HFFc6 (cell line): ENCODE results near the gene CAPN10. TPM values are rescaled to one million over a fixed set of nuclear protein-coding genes. Genes with fewer than 3 reads are reported as not detected.

Source experiments
- DNase-seq: peaks from one replicate; pipeline ENCODE4 v3.0.0-alpha.2; 2018
- H3K27ac Mint-ChIP-seq: 2 replicates; pipeline ENCODE4 v1.8.0; 2020; ENCODE audit warnings: mild to moderate bottlenecking, mixed read lengths
- H3K27me3 Mint-ChIP-seq: 2 replicates; pipeline ENCODE4 v1.8.0; 2021; ENCODE audit warnings: mild to moderate bottlenecking, moderate library complexity, mixed read lengths; ENCODE audit not compliant: insufficient read depth
- H3K36me3 Mint-ChIP-seq: 2 replicates; pipeline ENCODE4 v1.8.0; 2021; ENCODE audit warnings: low read depth, mixed read lengths
- H3K4me1 Mint-ChIP-seq: 2 replicates; pipeline ENCODE4 v1.8.0; 2020; ENCODE audit warnings: low read depth, mixed read lengths
- H3K4me3 Mint-ChIP-seq: 2 replicates; pipeline ENCODE4 v1.8.0; 2020; ENCODE audit warnings: mild to moderate bottlenecking, moderate library complexity, mixed read lengths
- H3K9me3 Mint-ChIP-seq: 2 replicates; pipeline ENCODE4 v1.8.0; 2020; ENCODE audit warnings: mild to moderate bottlenecking, mixed read lengths
- total RNA-seq, 6 experiments: library from RNA; stranded (reverse); fragmentation: NEBNext Ultra II Directional; extraction: Animal tissue kit (Norgen Biotek cat#: 25700); gene quantifications; 2 replicates in 1 of 6; 3 replicates in 5 of 6; pipeline ENCODE4 v1.2.3, GENCODE V29; 2021
- TF ChIP-seq, protein P1 (sequence below): fragments of 200-600 bp; sonication (generic); IDR thresholded peaks from 2 replicates; pipeline ENCODE4 v1.5.0; 2021; ENCODE audit warnings: antibody characterized with exemption, mild to moderate bottlenecking

Gene CAPN10
- total RNA-seq, 6 experiments from 2014 or later = 13.9 to 20.5 (median 15.0) TPM

DNA sequence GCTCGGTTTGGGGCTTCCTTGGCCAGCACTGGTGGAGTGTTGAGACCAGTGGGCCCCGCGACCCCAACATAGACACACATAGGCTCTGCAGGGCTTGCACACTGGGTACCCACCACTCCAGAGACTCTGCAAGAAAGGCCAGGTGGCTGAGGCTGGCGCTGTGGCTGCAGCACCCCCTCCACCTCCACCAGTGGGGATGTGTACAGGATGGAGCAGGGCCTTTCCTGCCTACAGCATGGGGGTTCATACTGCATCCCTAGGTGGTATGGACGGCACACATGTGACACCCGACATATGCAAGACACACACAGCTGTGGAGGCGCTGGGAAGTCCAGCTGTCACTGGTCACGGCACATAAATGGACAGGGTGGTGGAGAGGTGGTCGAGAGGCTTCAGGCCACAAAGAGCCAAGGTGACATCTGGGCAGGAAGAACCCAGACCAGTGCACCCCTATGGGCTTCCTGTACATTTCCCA is 17.0 kb upstream of the CAPN10 start:
- Mint-ChIP-seq H3K36me3 (no peaks in the 10 kb centered on the region), H3K9me3 (no peaks in the 10 kb centered on the region), H3K4me1 (peaks cover 34% of the 10 kb centered on the region), H3K27me3 (peaks cover 2% of the 10 kb centered on the region; the same call in 1 of the 2 replicates), H3K4me3 (peak overlapping the region; percentile 79), H3K27ac (no peak overlapping the region)
- TF ChIP-seq, protein P1, sequence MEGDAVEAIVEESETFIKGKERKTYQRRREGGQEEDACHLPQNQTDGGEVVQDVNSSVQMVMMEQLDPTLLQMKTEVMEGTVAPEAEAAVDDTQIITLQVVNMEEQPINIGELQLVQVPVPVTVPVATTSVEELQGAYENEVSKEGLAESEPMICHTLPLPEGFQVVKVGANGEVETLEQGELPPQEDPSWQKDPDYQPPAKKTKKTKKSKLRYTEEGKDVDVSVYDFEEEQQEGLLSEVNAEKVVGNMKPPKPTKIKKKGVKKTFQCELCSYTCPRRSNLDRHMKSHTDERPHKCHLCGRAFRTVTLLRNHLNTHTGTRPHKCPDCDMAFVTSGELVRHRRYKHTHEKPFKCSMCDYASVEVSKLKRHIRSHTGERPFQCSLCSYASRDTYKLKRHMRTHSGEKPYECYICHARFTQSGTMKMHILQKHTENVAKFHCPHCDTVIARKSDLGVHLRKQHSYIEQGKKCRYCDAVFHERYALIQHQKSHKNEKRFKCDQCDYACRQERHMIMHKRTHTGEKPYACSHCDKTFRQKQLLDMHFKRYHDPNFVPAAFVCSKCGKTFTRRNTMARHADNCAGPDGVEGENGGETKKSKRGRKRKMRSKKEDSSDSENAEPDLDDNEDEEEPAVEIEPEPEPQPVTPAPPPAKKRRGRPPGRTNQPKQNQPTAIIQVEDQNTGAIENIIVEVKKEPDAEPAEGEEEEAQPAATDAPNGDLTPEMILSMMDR = no peak
- no peak for DNase-seq

DNA sequence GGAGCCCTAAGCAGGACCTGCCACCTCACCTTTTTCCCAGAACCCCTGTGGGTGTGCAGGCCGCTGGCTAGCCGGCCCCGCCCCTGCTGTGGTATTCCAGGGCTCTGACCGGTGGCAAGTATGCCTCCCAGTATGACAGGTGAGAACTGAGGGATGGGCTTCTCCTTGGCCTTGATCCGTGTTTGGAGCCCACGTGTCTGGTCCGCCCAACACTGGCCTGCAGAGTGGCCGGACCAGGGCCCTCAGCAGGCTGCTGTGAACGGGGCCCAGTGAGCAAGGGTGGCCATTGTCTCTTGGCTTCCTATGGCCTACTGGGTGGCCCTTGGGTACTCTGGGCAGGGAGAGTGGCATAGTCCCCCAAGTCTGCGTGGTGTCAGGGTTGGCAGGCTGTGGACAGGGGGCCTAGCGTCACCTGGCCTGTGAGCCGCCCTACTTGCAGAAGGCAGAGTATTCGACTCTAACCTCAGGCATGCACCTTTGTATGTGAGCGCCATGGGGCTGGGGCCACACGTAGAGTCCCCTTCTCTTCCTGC is 16.5 kb upstream of the CAPN10 start:
- Mint-ChIP-seq H3K36me3 (no peaks in the 10 kb centered on the region), H3K9me3 (no peaks in the 10 kb centered on the region), H3K27me3 (peaks cover 2% of the 10 kb centered on the region; the same call in 1 of the 2 replicates), H3K4me1 (peaks cover 29% of the 10 kb centered on the region), H3K4me3 (no peak overlapping the region), H3K27ac (no peak overlapping the region)
- TF ChIP-seq, protein P1 = no peak
- DNase-seq = no peak

- TF ChIP-seq, protein P1 = no peak
- Mint-ChIP-seq H3K9me3 (no peaks in the 10 kb centered on the region), H3K27ac (no peak overlapping the region), H3K36me3 (no peaks in the 10 kb centered on the region), H3K4me3 (no peak overlapping the region), H3K4me1 (peaks cover 22% of the 10 kb centered on the region), H3K27me3 (peaks cover 2% of the 10 kb centered on the region; the same call in 1 of the 2 replicates)
- DNase-seq = no peak
Observed at GRCh38 chr2:240570531-240571313, 15.8 kb upstream of the CAPN10 start.

DNA sequence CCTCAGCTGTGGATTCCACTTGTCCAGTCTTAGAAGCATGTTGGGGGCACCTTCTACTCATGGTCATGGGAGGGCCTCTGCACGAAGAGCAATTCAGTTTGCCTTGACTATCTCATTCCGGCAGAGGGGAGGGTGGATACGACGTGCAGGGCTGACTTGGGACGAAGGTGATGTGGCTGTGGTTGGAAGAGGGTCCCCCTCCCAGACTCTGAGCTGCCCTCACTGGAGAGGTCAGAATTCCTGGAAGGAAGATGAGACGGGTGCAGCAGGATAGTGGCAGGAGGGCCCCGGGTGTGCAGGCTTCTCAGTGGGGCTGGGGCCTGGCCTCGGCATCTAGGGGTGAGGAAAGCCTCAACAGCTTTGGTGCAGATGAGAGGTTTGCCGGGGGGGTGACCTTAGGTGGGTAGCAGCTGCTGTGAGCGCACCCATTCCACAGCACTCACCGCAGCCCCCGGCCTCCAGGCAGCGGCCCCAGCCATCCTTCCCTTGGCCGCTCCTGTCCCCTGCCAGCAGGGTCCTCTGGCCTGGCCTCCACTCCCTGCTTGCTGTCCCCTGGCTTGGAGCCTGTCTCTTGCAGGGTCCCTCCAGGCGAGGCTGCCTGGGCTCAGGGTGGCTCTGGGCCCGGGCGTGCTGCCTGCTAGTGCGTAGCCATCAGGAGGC is 15.1 kb upstream of the CAPN10 start:
- Mint-ChIP-seq H3K4me3 (no peak overlapping the region), H3K27me3 (peaks cover 3% of the 10 kb centered on the region; the same call in 1 of the 2 replicates), H3K27ac (no peak overlapping the region), H3K9me3 (no peaks in the 10 kb centered on the region), H3K36me3 (no peaks in the 10 kb centered on the region), H3K4me1 (peaks cover 16% of the 10 kb centered on the region)
- TF ChIP-seq, protein P1 = no peak
- DNase-seq = no peak

DNA sequence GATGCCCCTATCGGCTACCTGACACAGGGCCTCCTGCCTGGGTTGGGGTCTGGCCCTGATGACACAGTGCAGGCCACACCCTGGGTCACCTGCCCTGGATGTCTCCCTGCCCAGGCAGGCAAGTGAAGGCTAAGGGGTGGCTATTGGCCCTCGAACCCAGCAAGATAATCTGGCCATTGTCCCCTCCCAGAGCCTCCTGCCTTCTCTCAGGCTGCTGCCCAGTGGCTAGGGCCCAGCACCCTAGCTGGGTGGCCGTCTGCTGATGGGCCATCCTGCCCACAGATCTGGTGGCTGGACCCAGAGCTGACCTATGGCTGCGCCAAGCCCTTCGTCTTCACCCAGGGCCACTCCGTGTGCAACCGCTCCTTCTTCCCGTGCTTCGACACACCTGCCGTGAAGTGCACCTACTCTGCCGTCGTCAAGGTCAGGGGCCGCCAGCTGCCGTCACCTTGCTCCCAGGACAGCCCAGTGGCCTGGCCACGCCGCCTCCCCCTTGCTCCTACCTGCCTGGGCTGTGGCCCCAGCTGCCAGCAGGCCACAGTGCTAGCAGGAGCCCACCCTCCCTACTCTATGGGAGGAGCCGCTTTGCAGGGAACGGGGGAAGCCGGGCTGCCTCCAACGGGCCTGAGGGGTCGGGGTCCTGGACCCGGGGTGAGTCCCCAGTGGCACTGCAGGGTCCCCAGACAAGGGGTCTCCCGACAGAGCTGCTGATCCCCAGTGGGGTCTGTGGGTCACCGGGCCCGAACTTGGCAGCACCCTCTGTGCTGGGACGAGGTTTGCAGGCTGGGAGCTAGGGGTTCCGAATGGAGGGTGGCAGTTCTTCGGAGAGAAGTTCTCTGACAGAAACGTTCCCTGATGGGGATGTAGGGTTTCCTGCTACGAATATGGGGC is 14.1 kb upstream of the CAPN10 start:
- DNase-seq = no peak
- TF ChIP-seq, protein P1 = no peak
- Mint-ChIP-seq H3K4me3 (no peak overlapping the region), H3K9me3 (no peaks in the 10 kb centered on the region), H3K36me3 (no peaks in the 10 kb centered on the region), H3K4me1 (peaks cover 11% of the 10 kb centered on the region), H3K27me3 (peaks cover 3% of the 10 kb centered on the region; the same call in 1 of the 2 replicates), H3K27ac (no peak overlapping the region)
